Ishikawa (cell line): ENCODE results near the gene KCNG4.

Experiments used
- CEBPB ChIP-seq: IDR thresholded peaks from 2 replicates; pipeline ENCODE4 v1.6.1; 2012
- CREB1 ChIP-seq: IDR thresholded peaks from 2 replicates; pipeline ENCODE4 v1.6.1; 2012; ENCODE audit warnings: low read depth
- EGR1 ChIP-seq: IDR thresholded peaks from 2 replicates; pipeline ENCODE4 v1.6.1; 2012
- EP300 ChIP-seq: IDR thresholded peaks from 2 replicates; pipeline ENCODE4 v1.6.1; 2012; ENCODE audit warnings: borderline replicate concordance
- FOXM1 ChIP-seq: IDR thresholded peaks from 2 replicates; pipeline ENCODE4 v1.6.1; 2012; ENCODE audit warnings: low read depth, borderline replicate concordance
- RAD21 ChIP-seq: IDR thresholded peaks from 2 replicates; pipeline ENCODE4 v1.6.1; 2012; ENCODE audit warnings: low read depth
- TAF1 ChIP-seq: IDR thresholded peaks from 2 replicates; pipeline ENCODE4 v1.6.1; 2012; ENCODE audit warnings: low read depth, mild to moderate bottlenecking
- TEAD4 ChIP-seq: IDR thresholded peaks from 2 replicates; pipeline ENCODE4 v1.6.1; 2012
- YY1 ChIP-seq: IDR thresholded peaks from 2 replicates; pipeline ENCODE4 v1.6.1; 2012; ENCODE audit warnings: low read depth
- TF ChIP-seq, protein P1 (sequence below): IDR thresholded peaks from 2 replicates; pipeline ENCODE4 v1.6.1; 2012
- TF ChIP-seq, protein P2 (sequence below): IDR thresholded peaks from 2 replicates; pipeline ENCODE4 v1.6.1; 2012; ENCODE audit warnings: low read depth, mild to moderate bottlenecking
- TF ChIP-seq, protein P3 (sequence below): IDR thresholded peaks from 2 replicates; pipeline ENCODE4 v1.6.1; 2012

- TF ChIP-seq, protein P1, sequence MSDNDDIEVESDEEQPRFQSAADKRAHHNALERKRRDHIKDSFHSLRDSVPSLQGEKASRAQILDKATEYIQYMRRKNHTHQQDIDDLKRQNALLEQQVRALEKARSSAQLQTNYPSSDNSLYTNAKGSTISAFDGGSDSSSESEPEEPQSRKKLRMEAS, result no peak
- no peak for TF ChIP-seq CREB1
- TF ChIP-seq CEBPB, result no peak
- no peak for TF ChIP-seq EP300
- TF ChIP-seq, protein P2, sequence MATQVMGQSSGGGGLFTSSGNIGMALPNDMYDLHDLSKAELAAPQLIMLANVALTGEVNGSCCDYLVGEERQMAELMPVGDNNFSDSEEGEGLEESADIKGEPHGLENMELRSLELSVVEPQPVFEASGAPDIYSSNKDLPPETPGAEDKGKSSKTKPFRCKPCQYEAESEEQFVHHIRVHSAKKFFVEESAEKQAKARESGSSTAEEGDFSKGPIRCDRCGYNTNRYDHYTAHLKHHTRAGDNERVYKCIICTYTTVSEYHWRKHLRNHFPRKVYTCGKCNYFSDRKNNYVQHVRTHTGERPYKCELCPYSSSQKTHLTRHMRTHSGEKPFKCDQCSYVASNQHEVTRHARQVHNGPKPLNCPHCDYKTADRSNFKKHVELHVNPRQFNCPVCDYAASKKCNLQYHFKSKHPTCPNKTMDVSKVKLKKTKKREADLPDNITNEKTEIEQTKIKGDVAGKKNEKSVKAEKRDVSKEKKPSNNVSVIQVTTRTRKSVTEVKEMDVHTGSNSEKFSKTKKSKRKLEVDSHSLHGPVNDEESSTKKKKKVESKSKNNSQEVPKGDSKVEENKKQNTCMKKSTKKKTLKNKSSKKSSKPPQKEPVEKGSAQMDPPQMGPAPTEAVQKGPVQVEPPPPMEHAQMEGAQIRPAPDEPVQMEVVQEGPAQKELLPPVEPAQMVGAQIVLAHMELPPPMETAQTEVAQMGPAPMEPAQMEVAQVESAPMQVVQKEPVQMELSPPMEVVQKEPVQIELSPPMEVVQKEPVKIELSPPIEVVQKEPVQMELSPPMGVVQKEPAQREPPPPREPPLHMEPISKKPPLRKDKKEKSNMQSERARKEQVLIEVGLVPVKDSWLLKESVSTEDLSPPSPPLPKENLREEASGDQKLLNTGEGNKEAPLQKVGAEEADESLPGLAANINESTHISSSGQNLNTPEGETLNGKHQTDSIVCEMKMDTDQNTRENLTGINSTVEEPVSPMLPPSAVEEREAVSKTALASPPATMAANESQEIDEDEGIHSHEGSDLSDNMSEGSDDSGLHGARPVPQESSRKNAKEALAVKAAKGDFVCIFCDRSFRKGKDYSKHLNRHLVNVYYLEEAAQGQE, result no peak
- no peak for TF ChIP-seq TEAD4
- TF ChIP-seq, protein P3, sequence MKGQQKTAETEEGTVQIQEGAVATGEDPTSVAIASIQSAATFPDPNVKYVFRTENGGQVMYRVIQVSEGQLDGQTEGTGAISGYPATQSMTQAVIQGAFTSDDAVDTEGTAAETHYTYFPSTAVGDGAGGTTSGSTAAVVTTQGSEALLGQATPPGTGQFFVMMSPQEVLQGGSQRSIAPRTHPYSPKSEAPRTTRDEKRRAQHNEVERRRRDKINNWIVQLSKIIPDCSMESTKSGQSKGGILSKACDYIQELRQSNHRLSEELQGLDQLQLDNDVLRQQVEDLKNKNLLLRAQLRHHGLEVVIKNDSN, result no peak
- no peak for TF ChIP-seq FOXM1
- TF ChIP-seq EGR1, result no peak
- TF ChIP-seq TAF1, result no peak
- TF ChIP-seq YY1, result no peak
- TF ChIP-seq RAD21, result no peak
Measured at GRCh38 chr16:84191466-84191865, 48.3 kb downstream of the KCNG4 start.
